Hair follicle dermal papilla cell (primary cell): ENCODE measurements around the gene PLK4. TPM values are rescaled to one million over a fixed set of nuclear protein-coding genes. Genes with fewer than 3 reads are reported as not detected.

Source experiments
- small RNA-seq: library from RNA; depleted of rRNA; stranded (forward); fragments of <200 nt; gene quantifications from one replicate; pipeline ENCODE3, GENCODE V24; 2012
- total RNA-seq: library from RNA; depleted of rRNA; stranded (reverse); fragments of >200 nt; gene quantifications from 2 replicates; pipeline ENCODE4 v1.2.3, GENCODE V29; 2012

PLK4 gene
- total RNA-seq, result 1.6 and 1.8 TPM in 2 replicates

DNA sequence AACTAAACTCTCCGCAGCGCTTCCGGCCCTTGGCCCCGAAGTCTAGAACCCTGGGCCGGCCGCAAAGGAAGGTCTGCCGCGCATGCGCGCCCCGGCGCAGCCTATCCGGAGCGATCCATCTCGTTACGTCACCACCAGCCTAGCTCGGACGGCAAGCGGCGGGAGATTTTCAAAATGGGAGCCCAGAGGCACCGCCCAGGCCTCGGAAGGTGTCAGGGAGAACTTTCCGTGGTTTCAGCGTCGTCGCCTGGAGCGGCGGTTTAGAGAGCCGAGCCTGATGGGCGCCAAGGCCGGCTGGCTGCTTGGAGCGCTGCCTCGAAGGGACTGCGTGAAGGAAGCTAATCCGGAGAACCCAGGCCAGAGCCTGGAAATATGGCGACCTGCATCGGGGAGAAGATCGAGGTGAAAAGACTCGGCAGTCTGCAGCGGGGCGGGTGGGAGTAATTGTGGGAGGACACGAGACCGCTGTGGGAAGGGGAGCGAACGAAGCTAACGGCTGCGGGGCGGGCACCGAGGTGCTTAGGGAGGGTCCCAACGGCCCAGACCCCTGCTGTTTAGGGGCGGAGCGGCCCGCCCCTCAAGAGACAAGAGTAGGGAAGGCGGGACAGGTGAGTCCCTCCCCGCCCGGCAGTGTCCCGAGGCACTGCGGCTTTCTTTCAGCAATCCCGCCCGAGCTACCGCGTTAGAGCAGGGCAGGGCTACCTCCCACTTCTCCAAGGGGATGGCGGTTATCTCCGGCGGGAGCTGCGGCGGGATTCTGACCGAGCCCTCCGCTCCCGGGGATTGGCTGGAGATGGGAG lies at the start of gene PLK4:
PLK4 (plus strand) TSS at position 131 of the 800 bp plus-strand sequence; CDS start at position 373, 242 bp downstream.

Small RNAs within 50 kb of the gene (small RNA-seq; reads per million reads assigned to genes)
- not detected for gene RNU6-583P

Other genes with a start within 250 kb of the PLK4 start
- 10.9 and 13.1 TPM in 2 replicates for gene INTU, start 247.9 kb upstream of the PLK4 start, total RNA-seq
- not detected in 2 replicates for gene SLC25A31, start 150.5 kb upstream of the PLK4 start, total RNA-seq
- 4.3 and 4.9 TPM in 2 replicates for gene HSPA4L, start 98.6 kb upstream of the PLK4 start, total RNA-seq
- gene MFSD8, start 84.3 kb downstream of the PLK4 start, total RNA-seq, result 27.4 and 39.7 TPM in 2 replicates
- 6.9 and 7.0 TPM in 2 replicates for gene ABHD18, start 84.5 kb downstream of the PLK4 start, total RNA-seq
- 20.3 and 22.1 TPM in 2 replicates for gene LARP1B, start 180.4 kb downstream of the PLK4 start, total RNA-seq